Karpas-422 (cell line): ENCODE measurements around the gene PAXX. TPM values are rescaled to one million over a fixed set of nuclear protein-coding genes. Genes with fewer than 3 reads are reported as not detected.
A peak's percentile ranks its signal among the peaks of the same experiment; 100 is the strongest.
"Not testable (repeated sequence)": the region's sequence is repeated elsewhere in the genome, so short reads cannot be mapped to it uniquely, and the experiment has no call there.

Experiments used
- DNase-seq: peaks from one replicate; pipeline ENCODE4 v3.0.0-alpha.2; 2015
- H2AFZ ChIP-seq: fragments of 200-600 bp; sonication (generic); 2 replicates; pipeline ENCODE4 v1.6.1; 2014; ENCODE audit warnings: antibody characterized with exemption, low read length, mixed read lengths
- H3K27ac ChIP-seq: fragments of 200-600 bp; sonication (generic); 2 replicates; pipeline ENCODE4 v1.5.1; 2014; ENCODE audit warnings: mild to moderate bottlenecking, low read length, moderate library complexity
- H3K27me3 ChIP-seq: fragments of 200-600 bp; sonication (generic); 2 replicates; pipeline ENCODE4 v1.6.1; 2014; ENCODE audit warnings: low read length, mixed read lengths
- H3K36me3 ChIP-seq: fragments of 200-600 bp; sonication (generic); 2 replicates; pipeline ENCODE4 v1.6.1; 2014; ENCODE audit warnings: low read length, mixed read lengths; ENCODE audit not compliant: insufficient read depth
- H3K4me1 ChIP-seq: fragments of 200-600 bp; sonication (generic); 2 replicates; pipeline ENCODE4 v1.6.1; 2014; ENCODE audit warnings: mild to moderate bottlenecking, low read length, mixed read lengths
- H3K4me2 ChIP-seq: fragments of 200-600 bp; sonication (generic); 2 replicates; pipeline ENCODE4 v1.6.1; 2014; ENCODE audit warnings: low read length, low read depth, mild to moderate bottlenecking; ENCODE audit not compliant: poor library complexity, severe bottlenecking
- H3K4me3 ChIP-seq: fragments of 200-600 bp; sonication (generic); 2 replicates; pipeline ENCODE4 v1.5.1; 2014; ENCODE audit warnings: mild to moderate bottlenecking, antibody characterized with exemption, low read length, mixed read lengths
- H3K79me2 ChIP-seq: fragments of 200-600 bp; sonication (generic); 2 replicates; pipeline ENCODE4 v1.6.1; 2014; ENCODE audit warnings: mild to moderate bottlenecking, low read length, mixed read lengths
- H3K9ac ChIP-seq: fragments of 200-600 bp; sonication (generic); 2 replicates; pipeline ENCODE4 v1.6.0; 2014; ENCODE audit warnings: low read length
- H3K9me2 ChIP-seq: fragments of 200-600 bp; sonication (generic), shearing (Covaris generic); replicated peaks from 2 replicates; pipeline ENCODE4 v1.6.0; 2014; ENCODE audit warnings: mild to moderate bottlenecking, low read length, moderate library complexity; ENCODE audit not compliant: insufficient read depth
- H3K9me3 ChIP-seq: fragments of 300-700, 200-600 bp; sonication (generic); 2 replicates; pipeline ENCODE4 v1.6.1; 2014; ENCODE audit warnings: low read length, mixed read lengths
- H4K20me1 ChIP-seq: fragments of 200-600 bp; sonication (generic); 2 replicates; pipeline ENCODE4 v1.6.1; 2014; ENCODE audit warnings: mild to moderate bottlenecking, antibody characterized with exemption, low read length, low read depth; ENCODE audit not compliant: insufficient read depth
- total RNA-seq: library from RNA; depleted of rRNA; stranded (reverse); fragments of >200 nt; shearing (Covaris generic); gene quantifications from 2 replicates; pipeline ENCODE4 v1.2.3, GENCODE V29; 2014; ENCODE audit warnings: low replicate concordance

Gene PAXX
- total RNA-seq, 1 experiment from 2014 or later: 20.1 TPM

- Histone ChIP-seq H3K4me1 (peaks cover 41% of the 10 kb centered on the region), H3K9ac (no peak overlapping the region), H3K4me2 (no peak overlapping the region), H3K9me3 (no peaks in the 10 kb centered on the region), H3K9me2 (no peaks in the 10 kb centered on the region), H3K27ac (no peak overlapping the region), H3K36me3 (no peaks in the 10 kb centered on the region), H2AFZ (no peak overlapping the region), H4K20me1 (no peaks in the 10 kb centered on the region; the same call in 1 of the 2 replicates), H3K4me3 (no peak overlapping the region), H3K79me2 (no peaks in the 10 kb centered on the region), H3K27me3 (no peaks in the 10 kb centered on the region)
- DNase-seq: peak; percentile 86
Observed at GRCh38 chr9:137029058-137029936, 37.1 kb downstream of the PAXX start.

GRCh38 chr9:137030006-137030405 is 37.8 kb downstream of the PAXX start:
- DNase-seq: no peak
- no peak overlapping the region for H2AFZ ChIP-seq
- no peak overlapping the region for H3K4me3 ChIP-seq
- H3K36me3 ChIP-seq: no peaks in the 10 kb centered on the region
- H3K4me2 ChIP-seq: no peak overlapping the region
- H3K4me1 ChIP-seq: peaks cover 44% of the 10 kb centered on the region
- no peaks in the 10 kb centered on the region for H3K27me3 ChIP-seq
- H3K27ac ChIP-seq: no peak overlapping the region
- H3K79me2 ChIP-seq: no peaks in the 10 kb centered on the region
- H3K9me3 ChIP-seq: no peaks in the 10 kb centered on the region
- H3K9ac ChIP-seq: no peak overlapping the region
- H4K20me1 ChIP-seq: no peaks in the 10 kb centered on the region; the same call in 1 of the 2 replicates
- H3K9me2 ChIP-seq: no peaks in the 10 kb centered on the region

- H4K20me1 ChIP-seq: no peaks in the 10 kb centered on the region; the same call in 1 of the 2 replicates
- no peak overlapping the region for H2AFZ ChIP-seq
- no peak overlapping the region for H3K4me3 ChIP-seq
- no peak overlapping the region for H3K9ac ChIP-seq
- DNase-seq: no peak
- no peaks in the 10 kb centered on the region for H3K9me2 ChIP-seq
- H3K27ac ChIP-seq: no peak overlapping the region
- no peaks in the 10 kb centered on the region for H3K79me2 ChIP-seq
- H3K36me3 ChIP-seq: no peaks in the 10 kb centered on the region
- no peaks in the 10 kb centered on the region for H3K27me3 ChIP-seq
- H3K4me2 ChIP-seq: no peak overlapping the region
- H3K4me1 ChIP-seq: peaks cover 36% of the 10 kb centered on the region
- H3K9me3 ChIP-seq: no peaks in the 10 kb centered on the region
Observed at GRCh38 chr9:137030538-137031527, 38.6 kb downstream of the PAXX start.

GRCh38 chr9:137031904-137032640 is 39.9 kb downstream of the PAXX start, which contains the start of gene FUT7:
TSS of gene FUT7 (minus strand) at chr9:137032088. CDS start at chr9:137031991, 97 bp downstream.
- H3K9me2 ChIP-seq: no peaks in the 10 kb centered on the region
- peak within 1 kb of the TSS; percentile 11 for H3K4me2 ChIP-seq
- H4K20me1 ChIP-seq: no peaks in the 10 kb centered on the region; the same call in 1 of the 2 replicates
- H3K9me3 ChIP-seq: no peaks in the 10 kb centered on the region
- H2AFZ ChIP-seq: no peak within 1 kb of the TSS
- no peak within 1 kb of the TSS for H3K9ac ChIP-seq
- no peaks in the 10 kb centered on the region for H3K79me2 ChIP-seq
- no peaks in the 10 kb centered on the region for H3K36me3 ChIP-seq
- H3K4me1 ChIP-seq: peaks cover 31% of the 10 kb centered on the region
- no peak within 1 kb of the TSS for H3K4me3 ChIP-seq
- H3K27me3 ChIP-seq: no peaks in the 10 kb centered on the region
- no peak within 1 kb of the TSS for H3K27ac ChIP-seq
- DNase-seq: peak; percentile 84

- Histone ChIP-seq H3K4me3 (no peak overlapping the region), H3K4me2 (no peak overlapping the region), H3K9me2 (no peaks in the 10 kb centered on the region), H3K27ac (no peak overlapping the region), H3K9me3 (no peaks in the 10 kb centered on the region), H3K9ac (no peak overlapping the region), H4K20me1 (no peaks in the 10 kb centered on the region), H2AFZ (no peak overlapping the region), H3K36me3 (no peaks in the 10 kb centered on the region), H3K79me2 (no peaks in the 10 kb centered on the region), H3K27me3 (no peaks in the 10 kb centered on the region), H3K4me1 (peaks cover 26% of the 10 kb centered on the region)
- DNase-seq: no peak
Observed at GRCh38 chr9:137032858-137033257, 40.6 kb downstream of the PAXX start.

GRCh38 chr9:137033481-137033880 is 41.3 kb downstream of the PAXX start:
- H3K4me3 ChIP-seq, H3K9me3 ChIP-seq, H3K27me3 ChIP-seq, H3K9ac ChIP-seq, H3K36me3 ChIP-seq, H3K4me2 ChIP-seq, H3K27ac ChIP-seq, H2AFZ ChIP-seq, H3K79me2 ChIP-seq, DNase-seq, H4K20me1 ChIP-seq, H3K9me2 ChIP-seq: not testable (repeated sequence)
- H3K4me1 ChIP-seq: peaks cover 24% of the 10 kb centered on the region

- Histone ChIP-seq H3K9me2 (no peaks in the 10 kb centered on the region), H2AFZ (no peak overlapping the region), H3K4me3 (no peak overlapping the region), H3K36me3 (no peaks in the 10 kb centered on the region), H3K9me3 (no peaks in the 10 kb centered on the region), H3K9ac (no peak overlapping the region), H3K27me3 (no peaks in the 10 kb centered on the region), H3K79me2 (no peaks in the 10 kb centered on the region), H3K4me2 (no peak overlapping the region), H4K20me1 (no peaks in the 10 kb centered on the region), H3K4me1 (peaks cover 21% of the 10 kb centered on the region), H3K27ac (no peak overlapping the region)
- no peak for DNase-seq
Observed at GRCh38 chr9:137034039-137034708, 42.0 kb downstream of the PAXX start.
